BLaER1 (cell line): Measurements from ENCODE around the gene RPUSD1.

Experiments used
- H3K27ac ChIP-seq: shearing (Covaris generic); formaldehyde crosslinking; 2 replicates; pipeline ENCODE4 v1.8.1; 2022
- H3K27me3 ChIP-seq: shearing (Covaris generic); formaldehyde crosslinking; 2 replicates; pipeline ENCODE4 v1.8.1; 2022
- H3K36me3 ChIP-seq: shearing (Covaris generic); formaldehyde crosslinking; 2 replicates; pipeline ENCODE4 v1.8.1; 2022
- H3K4me1 ChIP-seq: shearing (Covaris generic); formaldehyde crosslinking; 2 replicates; pipeline ENCODE4 v1.8.1; 2022
- H3K4me2 ChIP-seq: shearing (Covaris generic); formaldehyde crosslinking; 2 replicates; pipeline ENCODE4 v1.8.1; 2022
- H3K4me3 ChIP-seq: shearing (Covaris generic); formaldehyde crosslinking; 2 replicates; pipeline ENCODE4 v1.8.1; 2022
- H3K9ac ChIP-seq: shearing (Covaris generic); formaldehyde crosslinking; 2 replicates; pipeline ENCODE4 v1.8.1; 2022
- H3K9me3 ChIP-seq: shearing (Covaris generic); formaldehyde crosslinking; 2 replicates; pipeline ENCODE4 v1.8.1; 2022
- H4K20me1 ChIP-seq: shearing (Covaris generic); formaldehyde crosslinking; 2 replicates; pipeline ENCODE4 v1.8.1; 2022
- Cebpa-rat ChIP-seq: shearing (Covaris generic); IDR thresholded peaks from 2 replicates; pipeline ENCODE4 v1.8.1; 2022

The RPUSD1 gene

GRCh38 chr16:830107-830870, 42.1 kb upstream of the RPUSD1 start:
- peak overlapping the region; percentile 98 for H3K4me2 ChIP-seq

GRCh38 chr16:828891-829290, 40.7 kb upstream of the RPUSD1 start:
- no peaks in the 10 kb centered on the region for H4K20me1 ChIP-seq
- no peaks in the 10 kb centered on the region for H3K27me3 ChIP-seq
- 0 out of 2 replicates have a peak overlapping the region, but pooled peaks have one; percentile 38 for H3K27ac ChIP-seq
- peak overlapping the region; percentile 98 for H3K4me2 ChIP-seq
- no peaks in the 10 kb centered on the region for H3K36me3 ChIP-seq
- no peak overlapping the region for H3K9ac ChIP-seq
- H3K4me1 ChIP-seq, result peaks cover 85% of the 10 kb centered on the region
- H3K9me3 ChIP-seq, result peaks cover 1% of the 10 kb centered on the region
- TF ChIP-seq Cebpa-rat, result no peak
- no peak overlapping the region for H3K4me3 ChIP-seq

More at GRCh38 chr16:830107-830870, 42.1 kb upstream of the RPUSD1 start:
- H3K9me3 ChIP-seq, result peaks cover 4% of the 10 kb centered on the region; the same call in 1 of the 2 replicates
- no peaks in the 10 kb centered on the region for H3K27me3 ChIP-seq
- no peaks in the 10 kb centered on the region for H4K20me1 ChIP-seq
- H3K27ac ChIP-seq, result peak overlapping the region; percentile 94
- H3K4me1 ChIP-seq, result peaks cover 78% of the 10 kb centered on the region
- no peak for TF ChIP-seq Cebpa-rat
- H3K36me3 ChIP-seq, result no peaks in the 10 kb centered on the region
- peak overlapping the region; percentile 80 for H3K9ac ChIP-seq
- no peak overlapping the region for H3K4me3 ChIP-seq

DNA sequence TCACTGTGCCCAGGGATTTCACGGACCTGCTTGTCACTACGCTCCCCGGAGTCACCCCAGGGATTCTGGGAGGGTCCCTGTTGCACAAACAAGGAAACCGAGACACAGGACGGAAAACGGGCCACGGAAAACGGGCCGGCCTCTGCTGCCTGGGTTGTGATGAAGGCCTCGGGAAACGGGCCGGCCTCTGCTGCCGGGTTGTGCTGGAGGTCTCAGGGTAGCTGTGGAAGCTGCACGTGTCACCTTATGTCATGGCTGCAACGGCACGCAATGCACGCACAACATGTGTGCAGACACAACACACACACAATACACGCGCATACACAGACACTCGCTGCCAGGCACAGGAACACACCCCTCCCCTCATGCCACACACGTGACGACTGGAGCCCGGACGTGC, 39.3 kb upstream of the RPUSD1 start:
- H3K36me3 ChIP-seq, result no peaks in the 10 kb centered on the region
- no peak for TF ChIP-seq Cebpa-rat
- H3K9me3 ChIP-seq, result peaks cover 11% of the 10 kb centered on the region
- no peak overlapping the region for H3K4me3 ChIP-seq
- H3K27ac ChIP-seq, result peak overlapping the region; percentile 63; the same call in 1 of the 2 replicates
- no peak overlapping the region for H3K9ac ChIP-seq
- no peaks in the 10 kb centered on the region for H3K27me3 ChIP-seq
- no peaks in the 10 kb centered on the region for H4K20me1 ChIP-seq
- H3K4me2 ChIP-seq, result peak overlapping the region; percentile 98
- peaks cover 92% of the 10 kb centered on the region for H3K4me1 ChIP-seq

DNA sequence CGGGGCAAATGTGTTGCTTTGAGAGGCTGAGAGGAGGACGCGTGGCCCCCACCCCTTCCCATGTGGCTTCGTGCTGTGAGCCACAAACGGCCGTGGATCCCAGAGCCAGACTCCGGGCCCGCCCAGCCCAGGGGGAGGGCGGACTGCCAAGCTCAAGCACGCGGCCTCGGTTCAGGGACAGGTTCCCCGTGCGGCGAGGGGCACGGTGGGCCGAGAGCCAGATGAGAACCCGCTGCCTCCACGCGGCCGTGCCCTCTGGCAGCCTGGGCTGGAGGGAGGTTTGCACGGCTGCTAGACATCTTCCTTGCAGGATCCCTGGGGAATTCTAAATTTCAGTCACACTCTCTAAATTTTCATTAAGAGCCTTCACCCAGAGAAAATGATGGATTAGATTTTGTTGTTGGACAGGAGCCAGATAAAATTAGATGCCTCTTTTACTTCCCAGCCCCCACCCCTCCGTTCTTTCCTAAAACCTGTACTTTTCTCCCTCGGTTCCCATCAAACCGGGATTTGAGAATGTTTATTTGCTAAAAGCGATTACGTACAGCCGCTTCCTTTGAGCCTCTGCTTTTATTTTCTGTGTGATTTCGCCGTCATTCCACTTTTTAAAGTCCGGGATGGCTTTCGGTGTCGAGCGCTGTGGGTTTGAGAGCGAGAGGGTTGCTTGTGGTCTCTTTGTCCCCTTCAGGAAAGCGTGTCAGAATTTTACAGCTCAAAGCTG, 37.3 kb upstream of the RPUSD1 start:
- H3K9ac ChIP-seq, result peak overlapping the region; percentile 59; the same call in 1 of the 2 replicates
- peaks cover 92% of the 10 kb centered on the region for H3K4me1 ChIP-seq
- H3K4me2 ChIP-seq, result peak overlapping the region; percentile 78
- no peaks in the 10 kb centered on the region for H3K27me3 ChIP-seq
- TF ChIP-seq Cebpa-rat, result no peak
- H4K20me1 ChIP-seq, result no peaks in the 10 kb centered on the region
- peak overlapping the region; percentile 12 for H3K4me3 ChIP-seq
- H3K27ac ChIP-seq, result peak overlapping the region; percentile 76
- H3K9me3 ChIP-seq, result peaks cover 11% of the 10 kb centered on the region
- H3K36me3 ChIP-seq, result no peaks in the 10 kb centered on the region

- no peaks in the 10 kb centered on the region for H3K27me3 ChIP-seq
- H3K36me3 ChIP-seq, result no peaks in the 10 kb centered on the region
- H3K9me3 ChIP-seq, result peaks cover 11% of the 10 kb centered on the region
- peak overlapping the region; percentile 12; the same call in 1 of the 2 replicates for H3K4me3 ChIP-seq
- no peak for TF ChIP-seq Cebpa-rat
- H3K4me2 ChIP-seq, result peak overlapping the region; percentile 78
- H4K20me1 ChIP-seq, result no peaks in the 10 kb centered on the region
- H3K27ac ChIP-seq, result peak overlapping the region; percentile 76
- H3K9ac ChIP-seq, result peak overlapping the region; percentile 59; the same call in 1 of the 2 replicates
- H3K4me1 ChIP-seq, result peaks cover 92% of the 10 kb centered on the region
Measured at GRCh38 chr16:824601-825000, 36.4 kb upstream of the RPUSD1 start.

- H3K4me2 ChIP-seq, result peak overlapping the region; percentile 78
- H3K9ac ChIP-seq, result no peak overlapping the region
- H3K27ac ChIP-seq, result peak overlapping the region; percentile 76; the same call in 1 of the 2 replicates
- TF ChIP-seq Cebpa-rat, result no peak
- no peaks in the 10 kb centered on the region for H3K36me3 ChIP-seq
- H4K20me1 ChIP-seq, result no peaks in the 10 kb centered on the region
- peaks cover 92% of the 10 kb centered on the region for H3K4me1 ChIP-seq
- peaks cover 11% of the 10 kb centered on the region for H3K9me3 ChIP-seq
- H3K27me3 ChIP-seq, result no peaks in the 10 kb centered on the region
- H3K4me3 ChIP-seq, result no peak overlapping the region
Measured at GRCh38 chr16:824194-824593, 36.0 kb upstream of the RPUSD1 start.

DNA sequence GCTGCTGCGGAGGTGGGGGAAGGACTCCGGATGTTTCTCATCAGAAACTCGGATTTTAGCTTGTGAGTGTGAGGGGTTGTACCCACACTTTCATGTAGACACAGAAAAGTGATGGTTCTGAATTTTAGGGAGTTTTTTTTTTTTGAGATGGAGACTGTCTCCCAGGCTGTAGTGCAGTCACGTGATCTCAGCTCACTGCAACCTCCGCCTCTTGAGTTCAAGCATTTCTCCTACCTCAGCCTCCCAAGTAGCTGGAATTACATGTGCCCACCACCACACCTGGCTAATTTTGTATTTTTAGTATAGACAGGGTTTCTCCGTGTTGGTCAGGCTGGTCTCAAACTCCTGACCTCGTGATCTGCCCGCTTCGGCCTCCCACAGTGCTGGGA, 34.7 kb upstream of the RPUSD1 start:
- no peak overlapping the region for H3K27ac ChIP-seq
- peaks cover 21% of the 10 kb centered on the region for H3K9me3 ChIP-seq
- H3K4me1 ChIP-seq, result peaks cover 86% of the 10 kb centered on the region
- 0 out of 2 replicates have a peak overlapping the region, but pooled peaks have one; percentile 12 for H3K4me2 ChIP-seq
- H3K4me3 ChIP-seq, result no peak overlapping the region
- no peak for TF ChIP-seq Cebpa-rat
- H3K9ac ChIP-seq, result no peak overlapping the region
- H3K27me3 ChIP-seq, result no peaks in the 10 kb centered on the region
- no peaks in the 10 kb centered on the region for H4K20me1 ChIP-seq
- H3K36me3 ChIP-seq, result no peaks in the 10 kb centered on the region

GRCh38 chr16:822174-822908, 34.2 kb upstream of the RPUSD1 start:
- no peak for TF ChIP-seq Cebpa-rat
- Histone ChIP-seq H3K4me3 (no peak overlapping the region), H3K4me2 (0 out of 2 replicates have a peak overlapping the region, but pooled peaks have one; percentile 12), H3K36me3 (no peaks in the 10 kb centered on the region), H4K20me1 (no peaks in the 10 kb centered on the region), H3K27me3 (no peaks in the 10 kb centered on the region), H3K9me3 (peaks cover 26% of the 10 kb centered on the region), H3K27ac (no peak overlapping the region), H3K4me1 (peaks cover 84% of the 10 kb centered on the region), H3K9ac (no peak overlapping the region)

GRCh38 chr16:821751-822150, 33.6 kb upstream of the RPUSD1 start:
- Histone ChIP-seq H3K9ac (no peak overlapping the region), H3K27ac (no peak overlapping the region), H3K4me2 (peak overlapping the region; percentile 80; the same call in 1 of the 2 replicates), H4K20me1 (no peaks in the 10 kb centered on the region), H3K4me1 (peaks cover 84% of the 10 kb centered on the region), H3K36me3 (no peaks in the 10 kb centered on the region), H3K4me3 (no peak overlapping the region), H3K9me3 (peaks cover 32% of the 10 kb centered on the region), H3K27me3 (no peaks in the 10 kb centered on the region)
- TF ChIP-seq Cebpa-rat, result no peak
